Natural killer cell (primary cell): ENCODE data around the gene FABP6. TPM values are rescaled to one million over a fixed set of nuclear protein-coding genes. Genes with fewer than 3 reads are reported as not detected.

Experiments
- ATAC-seq, 3 donors: fragments of 150-1000 bp in 2 of 3; fragments of 200-7000 bp in 1 of 3; cut with Tn5 transposase; 1 replicate in 1 of 3; 2 replicates in 2 of 3; pipeline ENCODE4 v1.10.0; 2021; ENCODE audit warnings: mild to moderate bottlenecking in 2 of 3, moderate library complexity in 2 of 3
- DNase-seq, 2 donors: peaks; one replicate each; pipeline versions ENCODE4 v3.0.0 to v3.0.0-alpha.2; 2013 to 2021; ENCODE audit warnings: mixed read lengths in 1 of 2
- H3K27ac ChIP-seq: one replicate; pipeline ENCODE4 v1.5.1; 2013; ENCODE audit warnings: mild to moderate bottlenecking, low read length
- H3K27me3 ChIP-seq: one replicate; pipeline ENCODE4 v1.6.1; 2013; ENCODE audit warnings: low read length; ENCODE audit not compliant: control insufficient read depth, insufficient read depth
- H3K36me3 ChIP-seq: one replicate; pipeline ENCODE4 v1.6.1; 2013; ENCODE audit warnings: low read length; ENCODE audit not compliant: control insufficient read depth, insufficient read depth
- H3K4me1 ChIP-seq: one replicate; pipeline ENCODE4 v1.6.1; 2013; ENCODE audit warnings: low read length; ENCODE audit not compliant: control insufficient read depth, insufficient read depth
- H3K4me3 ChIP-seq: one replicate; pipeline ENCODE4 v1.5.1; 2013; ENCODE audit warnings: low read length
- H3K9me3 ChIP-seq: one replicate; pipeline ENCODE4 v1.6.1; 2013; ENCODE audit warnings: low read length; ENCODE audit not compliant: control insufficient read depth, insufficient read depth
- H3K27ac Mint-ChIP-seq, 2 donors: one replicate each; pipeline ENCODE4 v1.8.0; 2022; ENCODE audit warnings: mild to moderate bottlenecking in 2 of 2, mixed read lengths in 2 of 2, moderate library complexity in 1 of 2
- H3K27me3 Mint-ChIP-seq, 2 donors: one replicate each; pipeline ENCODE4 v1.8.0; 2022; ENCODE audit warnings: low read depth in 2 of 2, mixed read lengths in 2 of 2
- H3K36me3 Mint-ChIP-seq: one replicate; pipeline ENCODE4 v1.8.0; 2022; ENCODE audit warnings: mixed read lengths
- H3K4me1 Mint-ChIP-seq, 2 donors: one replicate each; pipeline ENCODE4 v1.8.0; 2022; ENCODE audit warnings: mixed read lengths in 2 of 2
- H3K4me3 Mint-ChIP-seq: one replicate; pipeline ENCODE4 v1.8.0; 2022; ENCODE audit warnings: mild to moderate bottlenecking, moderate library complexity, mixed read lengths
- H3K9me3 Mint-ChIP-seq, 2 donors: one replicate each; pipeline ENCODE4 v1.8.0; 2022; ENCODE audit warnings: mixed read lengths in 2 of 2
- WGBS: methylation state at CpG from one replicate; pipeline ENCODE4 v1.1.7; 2013; ENCODE audit warnings: missing lambda C conversion rate; ENCODE audit not compliant: insufficient coverage; 5-methylcytosine and 5-hydroxymethylcytosine counted together
- intact Hi-C: fragments of 100-400 bp; cut with micrococcal nuclease; formaldehyde crosslinking; loops from one replicate; pipeline ENCODE4 v1.14.2; 2022
- total RNA-seq, 4 donors: library from RNA; stranded (reverse); fragments of 120-200 nt in 1 of 4; gene quantifications; one replicate each; pipeline versions ENCODE4 v1.2.3 to v1.2.4, GENCODE V29; 2013 to 2022
- TF ChIP-seq, protein P1 (sequence below): fragments of 200-600 bp; IDR thresholded peaks from one replicate; pipeline ENCODE4 v1.8.0; 2022; ENCODE audit warnings: antibody characterized with exemption

Gene FABP6
- total RNA-seq, 3 donors from 2014 or later (not counting 1 experiment from before 2014, with no cell fraction given), result not detected

GRCh38 chr5:160197341-160198144 is 31.8 kb upstream of the FABP6 start:
- no peaks in the 10 kb centered on the region for H3K9me3 Mint-ChIP-seq
- no peak overlapping the region for H3K27ac ChIP-seq
- no peaks in the 10 kb centered on the region for H3K36me3 ChIP-seq
- peaks cover 0 to 18% of the 10 kb centered on the region in 2 donors for H3K27me3 Mint-ChIP-seq
- no peak for ATAC-seq
- H3K4me3 Mint-ChIP-seq, result no peak overlapping the region
- H3K27me3 ChIP-seq, result peaks cover 5% of the 10 kb centered on the region
- 35% methylated on average over 11 of the region's 11 CpGs for WGBS
- H3K9me3 ChIP-seq, result no peaks in the 10 kb centered on the region
- TF ChIP-seq, protein P1, sequence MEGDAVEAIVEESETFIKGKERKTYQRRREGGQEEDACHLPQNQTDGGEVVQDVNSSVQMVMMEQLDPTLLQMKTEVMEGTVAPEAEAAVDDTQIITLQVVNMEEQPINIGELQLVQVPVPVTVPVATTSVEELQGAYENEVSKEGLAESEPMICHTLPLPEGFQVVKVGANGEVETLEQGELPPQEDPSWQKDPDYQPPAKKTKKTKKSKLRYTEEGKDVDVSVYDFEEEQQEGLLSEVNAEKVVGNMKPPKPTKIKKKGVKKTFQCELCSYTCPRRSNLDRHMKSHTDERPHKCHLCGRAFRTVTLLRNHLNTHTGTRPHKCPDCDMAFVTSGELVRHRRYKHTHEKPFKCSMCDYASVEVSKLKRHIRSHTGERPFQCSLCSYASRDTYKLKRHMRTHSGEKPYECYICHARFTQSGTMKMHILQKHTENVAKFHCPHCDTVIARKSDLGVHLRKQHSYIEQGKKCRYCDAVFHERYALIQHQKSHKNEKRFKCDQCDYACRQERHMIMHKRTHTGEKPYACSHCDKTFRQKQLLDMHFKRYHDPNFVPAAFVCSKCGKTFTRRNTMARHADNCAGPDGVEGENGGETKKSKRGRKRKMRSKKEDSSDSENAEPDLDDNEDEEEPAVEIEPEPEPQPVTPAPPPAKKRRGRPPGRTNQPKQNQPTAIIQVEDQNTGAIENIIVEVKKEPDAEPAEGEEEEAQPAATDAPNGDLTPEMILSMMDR, result no peak
- intact Hi-C loops, result loop anchor here (2.0 kb wide), 1 partner anchor 175 kb away; no protein-coding TSS in a partner anchor
- H3K4me1 ChIP-seq, result peaks cover 12% of the 10 kb centered on the region
- H3K4me1 Mint-ChIP-seq, result peaks cover 6 to 13% of the 10 kb centered on the region in 2 donors
- no peaks in the 10 kb centered on the region for H3K36me3 Mint-ChIP-seq
- no peak overlapping the region for H3K27ac Mint-ChIP-seq
- H3K4me3 ChIP-seq, result no peak overlapping the region
- DNase-seq, result no peak

GRCh38 chr5:160198146-160198545 is 31.2 kb upstream of the FABP6 start:
- H3K4me1 Mint-ChIP-seq, result peaks cover 1 to 8% of the 10 kb centered on the region in 2 donors
- TF ChIP-seq, protein P1, result no peak
- Histone ChIP-seq H3K36me3 (no peaks in the 10 kb centered on the region), H3K4me3 (no peak overlapping the region), H3K27me3 (peaks cover 5% of the 10 kb centered on the region), H3K4me1 (peaks cover 12% of the 10 kb centered on the region), H3K27ac (no peak overlapping the region), H3K9me3 (no peaks in the 10 kb centered on the region)
- 52% methylated on average over 5 of the region's 5 CpGs for WGBS
- intact Hi-C loops, result loop anchor here (2.0 kb wide), 1 partner anchor 175 kb away; no protein-coding TSS in a partner anchor
- H3K9me3 Mint-ChIP-seq, result no peaks in the 10 kb centered on the region
- no peak overlapping the region for H3K4me3 Mint-ChIP-seq
- no peak for DNase-seq
- peaks cover 0 to 18% of the 10 kb centered on the region in 2 donors for H3K27me3 Mint-ChIP-seq
- no peak overlapping the region for H3K27ac Mint-ChIP-seq
- no peaks in the 10 kb centered on the region for H3K36me3 Mint-ChIP-seq
- no peak for ATAC-seq

DNA sequence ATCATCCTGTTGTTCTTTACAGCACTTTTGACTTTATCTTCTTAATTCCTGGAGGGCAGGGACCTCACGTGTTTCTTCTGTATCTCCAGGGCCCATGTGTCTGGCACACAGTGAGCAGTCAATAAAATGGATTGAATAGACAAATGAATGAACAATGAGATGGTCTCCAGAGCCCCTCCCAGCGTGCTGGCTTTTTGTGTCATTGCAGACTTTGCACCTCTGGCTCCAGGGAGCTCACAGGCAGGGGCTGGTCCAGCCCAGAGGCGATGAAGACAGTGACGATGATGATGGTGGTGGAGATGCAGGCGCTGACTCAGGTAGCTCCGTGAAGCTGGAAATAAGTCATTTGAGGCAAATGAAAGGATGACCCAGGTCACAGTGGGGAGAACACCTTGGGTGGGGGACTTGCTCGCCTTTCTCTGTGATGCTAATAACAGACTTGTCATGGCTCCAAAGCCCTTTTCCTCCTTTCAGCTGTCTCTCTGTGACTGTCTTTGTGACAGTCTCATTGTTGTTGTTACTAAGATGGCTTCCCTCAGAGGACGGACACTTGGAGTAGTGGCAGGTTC is 30.4 kb upstream of the FABP6 start:
- H3K27ac Mint-ChIP-seq, result peak overlapping the region in 1 of 2 donors; percentile 74
- Histone ChIP-seq H3K4me1 (peaks cover 12% of the 10 kb centered on the region), H3K4me3 (no peak overlapping the region), H3K27ac (no peak overlapping the region), H3K36me3 (no peaks in the 10 kb centered on the region), H3K27me3 (peaks cover 5% of the 10 kb centered on the region), H3K9me3 (no peaks in the 10 kb centered on the region)
- WGBS, result 55% methylated on average over 8 of the region's 8 CpGs
- H3K4me1 Mint-ChIP-seq, result peaks cover 0 to 7% of the 10 kb centered on the region in 2 donors
- ATAC-seq (no peak), DNase-seq (no peak)
- intact Hi-C loops, result loop anchor here (1.0 to 2.0 kb wide), 3 partner anchors 146 to 192 kb away; no protein-coding TSS in a partner anchor
- no peaks in the 10 kb centered on the region for H3K9me3 Mint-ChIP-seq
- peaks cover 0 to 18% of the 10 kb centered on the region in 2 donors for H3K27me3 Mint-ChIP-seq
- no peaks in the 10 kb centered on the region for H3K36me3 Mint-ChIP-seq
- TF ChIP-seq, protein P1, result no peak
- H3K4me3 Mint-ChIP-seq, result peak overlapping the region; percentile 41
